ENCODE data around the gene PAK4. TPM values are rescaled to one million over a fixed set of nuclear protein-coding genes. Genes with fewer than 3 reads are reported as not detected.

The PAK4 gene
- total RNA-seq, 1 experiment from 2014 or later: 63.1 TPM

DNA sequence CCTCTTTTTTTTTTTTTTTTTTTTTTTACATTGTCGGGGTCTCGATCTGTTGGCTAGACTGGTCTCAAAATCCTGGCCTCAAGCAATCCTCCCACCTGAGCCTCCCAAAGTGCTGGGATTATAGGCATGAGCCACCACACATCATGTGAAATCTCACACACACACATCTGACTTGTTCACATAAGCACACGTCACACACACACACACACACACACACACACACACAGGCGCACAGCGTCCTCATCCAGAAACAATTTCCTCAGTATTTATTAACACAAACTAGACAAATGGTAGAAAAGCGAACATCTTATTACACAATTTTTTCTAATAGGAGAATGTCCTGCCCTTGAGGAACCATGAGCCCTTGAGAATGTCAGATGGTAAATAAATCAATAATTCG lies 83.6 kb downstream of the PAK4 start:
- H4K20me1 ChIP-seq (ENCODE audit: control insufficient read depth, insufficient read depth, insufficient read length): no peaks in the 10 kb centered on the region
- H3K9me3 ChIP-seq (ENCODE audit: control insufficient read depth, low read depth, low read length): no peaks in the 10 kb centered on the region
- Mint-ChIP-seq H3K9me3 (no peaks in the 10 kb centered on the region; a peak in 2 of 5 replicates), H3K4me1 (0 out of 4 replicates have a peak, but pooled peaks cover 0 to 6% of the 10 kb centered on the region in 2 experiments), H3K27me3 (ENCODE audit: low read depth) (peaks cover 8% of the 10 kb centered on the region), H3K4me3 (no peak overlapping the region), H3K36me3 (ENCODE audit: insufficient read depth in 1 of 3, low read depth in 3 of 3) (no peaks in the 10 kb centered on the region), H3K27ac (no peak overlapping the region)
- H3K27ac ChIP-seq (ENCODE audit: insufficient read length, low read depth, low read length): no peak overlapping the region
- no peak overlapping the region for H3K4ac ChIP-seq (ENCODE audit: low read depth, low read length)
- H2BK15ac ChIP-seq (ENCODE audit: low read depth, low read length): no peak overlapping the region
- H2AK5ac ChIP-seq (ENCODE audit: insufficient read length, low read length): no peak overlapping the region
- no peak overlapping the region for H2BK5ac ChIP-seq (ENCODE audit: insufficient read length, low read length)
- no peak overlapping the region for H3K14ac ChIP-seq (ENCODE audit: insufficient read depth, low read length)
- no peaks in the 10 kb centered on the region for H3K27me3 ChIP-seq (ENCODE audit: insufficient read depth, low read length)
- no peak overlapping the region for H2AFZ ChIP-seq (ENCODE audit: low read length)
- DNase-seq: no peak
- H4K8ac ChIP-seq (replicated peaks; ENCODE audit: insufficient read length, low read depth, low read length): no peak overlapping the region
- no peaks in the 10 kb centered on the region for H3K4me1 ChIP-seq (ENCODE audit: insufficient read depth, low read length)
- H4K5ac ChIP-seq (ENCODE audit: insufficient read length, low read depth, low read length): no peak overlapping the region
- H3K9ac ChIP-seq (ENCODE audit: extremely low read depth, insufficient read length, low read length): no peak overlapping the region
- H3K18ac ChIP-seq (ENCODE audit: insufficient read length, low read depth, low read length): no peak overlapping the region
- no peak overlapping the region for H2BK12ac ChIP-seq (ENCODE audit: insufficient read length, low read depth, low read length)
- H3K79me2 ChIP-seq (ENCODE audit: insufficient read depth, low read length): no peaks in the 10 kb centered on the region
- no peak overlapping the region for H2BK20ac ChIP-seq (ENCODE audit: low read depth, low read length, poor library complexity, severe bottlenecking)
- H3K79me1 ChIP-seq (ENCODE audit: insufficient read depth, low read depth, low read length, poor library complexity, severe bottlenecking): no peaks in the 10 kb centered on the region
- H3K4me2 ChIP-seq (ENCODE audit: insufficient read depth, insufficient read length, low read length): no peak overlapping the region
- no CpG with 5 or more reads among the region's 7 CpGs for WGBS (ENCODE audit: extremely low coverage, insufficient read length, low lambda C conversion rate)
- no peak overlapping the region for H3K23ac ChIP-seq (ENCODE audit: insufficient read length, low read depth, low read length)
- H3K56ac ChIP-seq (ENCODE audit: insufficient read length, low read depth, low read length): no peak overlapping the region
- no peak overlapping the region for H2BK120ac ChIP-seq (ENCODE audit: low read depth, low read length, poor library complexity, severe bottlenecking)
- TF ChIP-seq CTCF (conservative IDR thresholded peaks at IDR 0.05): no peak
- H3K23me2 ChIP-seq (ENCODE audit: insufficient read length, low read depth, low read length, poor library complexity, severe bottlenecking): no peaks in the 10 kb centered on the region
- H3T11ph ChIP-seq (ENCODE audit: low read length): no peak overlapping the region
- no peak overlapping the region for H4K91ac ChIP-seq (ENCODE audit: insufficient read length, low read depth, low read length)

Measured in H9 (cell line).